K562 (cell line): ENCODE results near the gene SNRPD2. TPM values are rescaled to one million over a fixed set of nuclear protein-coding genes. Genes with fewer than 3 reads are reported as not detected.

Source experiments
- ELK3 ChIP-seq: fragments of 450-650 bp; formaldehyde crosslinking; IDR thresholded peaks from 2 replicates; pipeline ENCODE4 v1.4.0; 2020; ENCODE audit warnings: mild to moderate bottlenecking
- FOS ChIP-seq: IDR thresholded peaks from 3 replicates; pipeline ENCODE4 v1.6.1; 2011; ENCODE audit not compliant: insufficient read length; ENCODE audit errors: extremely low read depth
- HOXB6 ChIP-seq: fragments of 250-450 bp; sonication (Bioruptor Pico); IDR thresholded peaks from 2 replicates; pipeline ENCODE4 v1.5.1; 2022; ENCODE audit warnings: mild to moderate bottlenecking, borderline replicate concordance
- MYNN ChIP-seq, 2 experiments: sonication (generic); formaldehyde crosslinking in 1 of 2; IDR thresholded peaks; 2 replicates each; pipeline versions ENCODE4 v1.5.0 to v1.6.1; 2016 to 2020; ENCODE audit warnings: antibody characterized with exemption in 1 of 2, missing genetic modification reagents in 1 of 2
- NCOA4 ChIP-seq: fragments of 450-650 bp; IDR thresholded peaks from 2 replicates; pipeline ENCODE4 v1.6.1; 2018; ENCODE audit warnings: mild to moderate bottlenecking; ENCODE audit not compliant: partially characterized antibody
- PHF20 ChIP-seq: fragments of 450-650 bp; IDR thresholded peaks from 2 replicates; pipeline ENCODE4 v1.6.1; 2018; ENCODE audit not compliant: partially characterized antibody
- PYGO2 ChIP-seq: fragments of 450-650 bp; IDR thresholded peaks from 2 replicates; pipeline ENCODE4 v1.6.1; 2016; ENCODE audit warnings: mild to moderate bottlenecking, missing genetic modification characterization, moderate library complexity, missing compliant biosample characterization
- TAF7 ChIP-seq: fragments of 450-650 bp; IDR thresholded peaks from 2 replicates; pipeline ENCODE4 v1.6.1; 2016; ENCODE audit warnings: missing genetic modification characterization, missing compliant biosample characterization
- ZNF121 ChIP-seq: sonication (generic); formaldehyde crosslinking; conservative IDR thresholded peaks from 2 replicates; pipeline ENCODE4 v1.8.0; 2022; ENCODE audit warnings: missing genetic modification reagents
- ZNF184 ChIP-seq: sonication (generic); formaldehyde crosslinking; IDR thresholded peaks from 2 replicates; pipeline ENCODE4 v1.5.0; 2020; ENCODE audit warnings: missing genetic modification reagents
- ZNF347 ChIP-seq: fragments of 450-650 bp; formaldehyde crosslinking; IDR thresholded peaks from 2 replicates; pipeline ENCODE4 v1.4.0; 2020; ENCODE audit warnings: low read depth, mild to moderate bottlenecking, moderate library complexity
- ZNF561 ChIP-seq: fragments of 450-650 bp; formaldehyde crosslinking; conservative IDR thresholded peaks from 2 replicates; pipeline ENCODE4 v1.4.0; 2020; ENCODE audit warnings: mild to moderate bottlenecking, moderate library complexity
- ZNF778 ChIP-seq: fragments of 450-650 bp; formaldehyde crosslinking; IDR thresholded peaks from 2 replicates; pipeline ENCODE4 v1.4.0; 2020; ENCODE audit warnings: mild to moderate bottlenecking, moderate library complexity
- polyA plus RNA-seq, 8 experiments: library from polyadenylated mRNA; depleted of rRNA in 4 of 8; stranded (reverse) in 5 of 8; unstranded in 3 of 8; fragments of >200 nt; fragmentation: Nextera tagmentation in 2 of 8; fragmentation: Illumina TruSeq in 1 of 8; extraction: Ambion mirVana in 2 of 8; extraction: Trizol in 1 of 8; gene quantifications; 2 replicates each; pipeline versions ENCODE4 v1.2.1 to v1.2.3, GENCODE V29; 2011 to 2014; ENCODE audit warnings: inconsistent platforms in 1 of 8, missing spikeins in 1 of 8
- total RNA-seq, 7 experiments: library from RNA; depleted of rRNA in 6 of 7; stranded (reverse); fragments of >200 nt in 6 of 7; fragmentation: Illumina TruSeq in 2 of 7; extraction: Trizol in 2 of 7; gene quantifications; 2 replicates each; pipeline versions ENCODE4 v1.2.1 to v1.2.3, GENCODE V29; 2011 to 2021; ENCODE audit warnings: low replicate concordance in 1 of 7
- TF ChIP-seq, protein P1 (sequence below), 2 experiments: fragments of 450-650 bp in 1 of 2; sonication (generic) in 1 of 2; formaldehyde crosslinking in 1 of 2; IDR thresholded peaks; 2 replicates each; pipeline versions ENCODE4 v1.7.1 to v1.9.0; 2016 to 2022; ENCODE audit warnings: inconsistent platforms in 1 of 2, mild to moderate bottlenecking in 1 of 2, missing genetic modification reagents in 1 of 2
- TF ChIP-seq, protein P2 (sequence below): sonication (generic); formaldehyde crosslinking; IDR thresholded peaks from 2 replicates; pipeline ENCODE4 v1.8.0; 2022; ENCODE audit warnings: mild to moderate bottlenecking, missing genetic modification reagents

Gene SNRPD2
- total and polyA plus RNA-seq, 9 of the 15 experiments (the other 6 are each of a cell fraction or from before 2014, with no cell fraction given): 728 to 4,411 (median 1,029) TPM

- TF ChIP-seq, protein P1, sequence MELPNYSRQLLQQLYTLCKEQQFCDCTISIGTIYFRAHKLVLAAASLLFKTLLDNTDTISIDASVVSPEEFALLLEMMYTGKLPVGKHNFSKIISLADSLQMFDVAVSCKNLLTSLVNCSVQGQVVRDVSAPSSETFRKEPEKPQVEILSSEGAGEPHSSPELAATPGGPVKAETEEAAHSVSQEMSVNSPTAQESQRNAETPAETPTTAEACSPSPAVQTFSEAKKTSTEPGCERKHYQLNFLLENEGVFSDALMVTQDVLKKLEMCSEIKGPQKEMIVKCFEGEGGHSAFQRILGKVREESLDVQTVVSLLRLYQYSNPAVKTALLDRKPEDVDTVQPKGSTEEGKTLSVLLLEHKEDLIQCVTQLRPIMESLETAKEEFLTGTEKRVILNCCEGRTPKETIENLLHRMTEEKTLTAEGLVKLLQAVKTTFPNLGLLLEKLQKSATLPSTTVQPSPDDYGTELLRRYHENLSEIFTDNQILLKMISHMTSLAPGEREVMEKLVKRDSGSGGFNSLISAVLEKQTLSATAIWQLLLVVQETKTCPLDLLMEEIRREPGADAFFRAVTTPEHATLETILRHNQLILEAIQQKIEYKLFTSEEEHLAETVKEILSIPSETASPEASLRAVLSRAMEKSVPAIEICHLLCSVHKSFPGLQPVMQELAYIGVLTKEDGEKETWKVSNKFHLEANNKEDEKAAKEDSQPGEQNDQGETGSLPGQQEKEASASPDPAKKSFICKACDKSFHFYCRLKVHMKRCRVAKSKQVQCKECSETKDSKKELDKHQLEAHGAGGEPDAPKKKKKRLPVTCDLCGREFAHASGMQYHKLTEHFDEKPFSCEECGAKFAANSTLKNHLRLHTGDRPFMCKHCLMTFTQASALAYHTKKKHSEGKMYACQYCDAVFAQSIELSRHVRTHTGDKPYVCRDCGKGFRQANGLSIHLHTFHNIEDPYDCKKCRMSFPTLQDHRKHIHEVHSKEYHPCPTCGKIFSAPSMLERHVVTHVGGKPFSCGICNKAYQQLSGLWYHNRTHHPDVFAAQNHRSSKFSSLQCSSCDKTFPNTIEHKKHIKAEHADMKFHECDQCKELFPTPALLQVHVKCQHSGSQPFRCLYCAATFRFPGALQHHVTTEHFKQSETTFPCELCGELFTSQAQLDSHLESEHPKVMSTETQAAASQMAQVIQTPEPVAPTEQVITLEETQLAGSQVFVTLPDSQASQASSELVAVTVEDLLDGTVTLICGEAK (IDR thresholded peaks at IDR 0.05): no peak
- TF ChIP-seq, protein P1 (CRISPR knock-in tag; IDR thresholded peaks at IDR 0.05): no peak
- TF ChIP-seq PYGO2 (tag) (no peak), ZNF121 (CRISPR knock-in tag) (no peak), NCOA4 (no peak), ZNF561 (CRISPR knock-in tag) (no peak), MYNN (IDR thresholded peaks at IDR 0.05) (0 out of 2 replicates have a peak, but pooled peaks have one; percentile 13), MYNN (CRISPR knock-in tag; IDR thresholded peaks at IDR 0.05) (no peak), PHF20 (no peak), ZNF347 (CRISPR knock-in tag) (no peak), HOXB6 (CRISPR knock-in tag) (no peak), TAF7 (no peak), ELK3 (CRISPR knock-in tag) (no peak), ZNF184 (no peak), ZNF778 (no peak), FOS (peak; percentile 82)
- TF ChIP-seq, protein P2, sequence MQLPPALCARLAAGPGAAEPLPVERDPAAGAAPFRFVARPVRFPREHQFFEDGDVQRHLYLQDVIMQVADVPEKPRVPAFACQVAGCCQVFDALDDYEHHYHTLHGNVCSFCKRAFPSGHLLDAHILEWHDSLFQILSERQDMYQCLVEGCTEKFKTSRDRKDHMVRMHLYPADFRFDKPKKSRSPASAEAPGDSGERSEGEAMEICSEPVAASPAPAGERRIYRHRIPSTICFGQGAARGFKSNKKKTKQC (CRISPR knock-in tag): no peak; the same call in 1 of the 2 replicates
These were observed 693 bp upstream of the SNRPD2 start, which contains the start of gene QPCTL (continued) for GRCh38 chr19:45692187-45693105.
